PC-3 (cell line): ENCODE data around the gene PPM1D. TPM values are rescaled to one million over a fixed set of nuclear protein-coding genes. Genes with fewer than 3 reads are reported as not detected.

Experiments used
- ATAC-seq: fragments of 200-7000 bp; cut with Tn5 transposase; 2 replicates; pipeline ENCODE4 v1.9.1; 2020; ENCODE audit warnings: mild to moderate bottlenecking, moderate library complexity
- BruUV-seq: library from RNA; stranded (reverse); fragments of 400-500 nt; replicated peaks from 2 replicates; lab custom pipeline; 2021; lab: Mats Ljungman, UMichigan
- CTCF ChIA-PET: fragments of 300-600 bp; sonication (Branson Sonifier 250); formaldehyde crosslinking; loops from one replicate; lab custom pipeline; 2022; ENCODE audit warnings: antibody characterized with exemption; lab: Charles Lee
- POLR2A ChIA-PET: fragments of 300-600 bp; sonication (Branson Sonifier 250); formaldehyde crosslinking; loops from one replicate; lab custom pipeline; 2022; ENCODE audit warnings: antibody characterized with exemption; ENCODE audit not compliant: unreplicated experiment; lab: Charles Lee
- DNase-seq: peaks from one replicate; pipeline ENCODE4 v3.0.0-alpha.2; 2015
- H2AFZ ChIP-seq: fragments of 300-600 bp; sonication (generic); 2 replicates; pipeline ENCODE4 v1.6.0; 2016; ENCODE audit warnings: antibody characterized with exemption, low read length
- H3F3A ChIP-seq: fragments of 300-600 bp; sonication (generic); one replicate; pipeline ENCODE4 v1.6.0; 2017; ENCODE audit warnings: antibody characterized with exemption, low read length, control low read depth, mild to moderate bottlenecking; ENCODE audit not compliant: unreplicated experiment
- H3K27ac ChIP-seq: fragments of 300-600 bp; sonication (generic); 2 replicates; pipeline ENCODE4 v1.5.1; 2016; ENCODE audit warnings: mild to moderate bottlenecking, low read length
- H3K27me3 ChIP-seq: fragments of 300-600 bp; sonication (generic); 2 replicates; pipeline ENCODE4 v1.6.1; 2016; ENCODE audit warnings: low read length, mixed read lengths
- H3K36me3 ChIP-seq: fragments of 300-600 bp; sonication (generic); 2 replicates; pipeline ENCODE4 v1.6.1; 2016; ENCODE audit warnings: low read depth, mixed run types, low read length, mixed read lengths
- H3K4me1 ChIP-seq: fragments of 300-600 bp; sonication (generic); 2 replicates; pipeline ENCODE4 v1.5.1; 2016; ENCODE audit warnings: low read length; ENCODE audit not compliant: insufficient read depth
- H3K4me2 ChIP-seq: fragments of 300-600 bp; sonication (generic); 2 replicates; pipeline ENCODE4 v1.6.0; 2016; ENCODE audit warnings: low read length
- H3K4me3 ChIP-seq: fragments of 300-600 bp; sonication (generic); 2 replicates; pipeline ENCODE4 v1.5.1; 2016; ENCODE audit warnings: mild to moderate bottlenecking, low read length, mixed read lengths
- H3K79me2 ChIP-seq: fragments of 300-600 bp; sonication (generic); 2 replicates; pipeline ENCODE4 v1.6.1; 2017; ENCODE audit warnings: low read length, mixed read lengths
- H3K9ac ChIP-seq: fragments of 300-600 bp; sonication (generic); 2 replicates; pipeline ENCODE4 v1.6.0; 2016; ENCODE audit warnings: mild to moderate bottlenecking, low read length
- H3K9me2 ChIP-seq: fragments of 300-600 bp; sonication (generic); replicated peaks from 2 replicates; pipeline ENCODE4 v1.6.1; 2016; ENCODE audit warnings: mixed run types, low read length, mixed read lengths
- H3K9me3 ChIP-seq: fragments of 300-600 bp; sonication (generic); 2 replicates; pipeline ENCODE4 v1.6.1; 2016; ENCODE audit warnings: low read length, mixed read lengths
- H4K20me1 ChIP-seq: fragments of 300-600 bp; sonication (generic); 2 replicates; pipeline ENCODE4 v1.6.1; 2016; ENCODE audit warnings: low read length, mixed read lengths
- EZH2 ChIP-seq: fragments of 300-600 bp; sonication (generic); IDR thresholded peaks from one replicate; pipeline ENCODE4 v1.6.1; 2017; ENCODE audit warnings: antibody characterized with exemption, mild to moderate bottlenecking, low read length; ENCODE audit not compliant: unreplicated experiment
- EZH2phosphoT487 ChIP-seq: fragments of 300-600 bp; sonication (generic); IDR thresholded peaks from 2 replicates; pipeline ENCODE4 v1.6.1; 2018; ENCODE audit warnings: mild to moderate bottlenecking, antibody characterized with exemption, low read length, borderline replicate concordance
- intact Hi-C: fragments of 100-400 bp; cut with micrococcal nuclease; formaldehyde crosslinking; loops from 2 replicates; pipeline ENCODE4 v1.9.0; 2023
- total RNA-seq: library from RNA; depleted of rRNA; stranded (reverse); fragments of >200 nt; gene quantifications from 2 replicates; pipeline ENCODE4 v1.2.3, GENCODE V29; 2014
- TF ChIP-seq, protein P1 (sequence below): fragments of 300-600 bp; sonication (generic); conservative IDR thresholded peaks from 2 replicates; pipeline ENCODE4 v1.5.1; 2017; ENCODE audit warnings: antibody characterized with exemption, low read depth, mild to moderate bottlenecking, low read length

Gene PPM1D
- total RNA-seq, 1 experiment from 2014 or later, result 8.2 TPM

DNA sequence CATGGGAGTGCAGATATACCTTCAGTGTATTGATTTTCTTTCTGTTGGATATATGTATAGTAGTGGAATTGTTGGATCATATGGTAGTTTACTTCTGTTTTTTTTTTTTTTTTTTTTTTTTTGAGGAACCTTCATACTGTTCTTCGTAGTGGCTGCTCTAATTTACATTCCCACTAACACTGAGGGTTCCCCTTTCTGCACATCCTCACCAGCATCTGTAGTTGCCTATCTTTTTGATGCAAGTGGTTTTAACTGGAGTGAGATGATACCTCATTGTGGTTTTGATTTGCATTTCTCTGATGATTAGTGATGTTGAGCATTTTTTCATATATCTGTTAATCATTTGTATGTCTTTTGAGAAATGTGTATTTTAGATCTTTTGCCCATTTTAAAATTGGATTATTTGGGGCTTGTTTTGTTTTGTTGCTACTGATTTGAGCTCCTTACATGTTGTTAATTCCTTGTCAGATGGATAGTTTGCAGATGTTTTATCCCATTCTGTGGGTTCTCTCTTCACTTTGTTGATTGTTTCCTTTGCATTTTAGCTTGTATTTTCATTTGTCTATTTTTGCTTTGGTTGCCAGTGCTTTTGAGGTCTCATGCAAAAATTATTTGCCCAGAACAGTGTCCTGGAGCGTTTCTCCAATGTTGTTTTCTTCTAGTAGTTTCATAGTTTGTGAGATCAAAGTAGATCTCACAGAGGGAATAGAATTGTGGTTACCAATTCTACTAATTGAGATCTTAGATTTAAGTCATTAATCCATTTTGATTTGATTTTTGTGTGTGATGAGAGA, 52.7 kb downstream of the PPM1D start:
- no peak overlapping the region for H3K9ac ChIP-seq
- BruUV-seq, result no TSS peak
- ATAC-seq, result no peak
- no peak overlapping the region for H3K4me2 ChIP-seq
- intact Hi-C loops, result no loop called here
- H3K36me3 ChIP-seq, result peaks cover 10% of the 10 kb centered on the region; the same call in 1 of the 2 replicates
- H3F3A ChIP-seq, result no peaks in the 10 kb centered on the region
- no peaks in the 10 kb centered on the region for H3K4me1 ChIP-seq
- peaks cover 5% of the 10 kb centered on the region; the same call in 1 of the 2 replicates for H3K79me2 ChIP-seq
- ChIA-PET CTCF (no interaction called here), POLR2A (no interaction called here)
- H3K9me3 ChIP-seq, result no peaks in the 10 kb centered on the region
- H2AFZ ChIP-seq, result no peak overlapping the region
- no peaks in the 10 kb centered on the region for H3K27me3 ChIP-seq
- TF ChIP-seq, protein P1, sequence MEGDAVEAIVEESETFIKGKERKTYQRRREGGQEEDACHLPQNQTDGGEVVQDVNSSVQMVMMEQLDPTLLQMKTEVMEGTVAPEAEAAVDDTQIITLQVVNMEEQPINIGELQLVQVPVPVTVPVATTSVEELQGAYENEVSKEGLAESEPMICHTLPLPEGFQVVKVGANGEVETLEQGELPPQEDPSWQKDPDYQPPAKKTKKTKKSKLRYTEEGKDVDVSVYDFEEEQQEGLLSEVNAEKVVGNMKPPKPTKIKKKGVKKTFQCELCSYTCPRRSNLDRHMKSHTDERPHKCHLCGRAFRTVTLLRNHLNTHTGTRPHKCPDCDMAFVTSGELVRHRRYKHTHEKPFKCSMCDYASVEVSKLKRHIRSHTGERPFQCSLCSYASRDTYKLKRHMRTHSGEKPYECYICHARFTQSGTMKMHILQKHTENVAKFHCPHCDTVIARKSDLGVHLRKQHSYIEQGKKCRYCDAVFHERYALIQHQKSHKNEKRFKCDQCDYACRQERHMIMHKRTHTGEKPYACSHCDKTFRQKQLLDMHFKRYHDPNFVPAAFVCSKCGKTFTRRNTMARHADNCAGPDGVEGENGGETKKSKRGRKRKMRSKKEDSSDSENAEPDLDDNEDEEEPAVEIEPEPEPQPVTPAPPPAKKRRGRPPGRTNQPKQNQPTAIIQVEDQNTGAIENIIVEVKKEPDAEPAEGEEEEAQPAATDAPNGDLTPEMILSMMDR, result no peak
- TF ChIP-seq EZH2phosphoT487, result no peak
- no peak for TF ChIP-seq EZH2
- H3K27ac ChIP-seq, result no peak overlapping the region
- H3K4me3 ChIP-seq, result no peak overlapping the region
- DNase-seq, result no peak
- no peaks in the 10 kb centered on the region for H3K9me2 ChIP-seq
- H4K20me1 ChIP-seq, result no peaks in the 10 kb centered on the region

DNA sequence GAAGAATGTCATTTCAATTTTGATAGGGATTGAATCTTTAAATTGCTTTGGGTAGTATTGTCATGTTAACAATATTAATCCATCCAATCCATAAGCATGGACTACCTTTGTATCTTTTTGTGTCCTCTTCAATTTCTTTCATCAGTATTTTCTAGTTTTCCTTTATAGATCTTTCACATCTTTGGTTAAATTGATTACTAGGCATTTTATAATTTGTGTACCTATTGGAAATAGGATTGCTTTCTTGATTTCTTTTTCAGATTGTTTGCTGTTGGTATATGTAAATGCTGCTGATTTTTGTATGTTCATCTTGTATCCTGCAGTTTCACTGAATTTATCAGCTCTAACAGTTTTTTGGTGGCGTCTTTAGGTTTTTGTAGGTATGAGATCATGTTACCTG, 53.6 kb downstream of the PPM1D start:
- ATAC-seq, result no peak
- intact Hi-C loops, result no loop called here
- Histone ChIP-seq H3K4me1 (no peaks in the 10 kb centered on the region), H3K27ac (no peak overlapping the region), H3K9me3 (no peaks in the 10 kb centered on the region), H3K4me2 (no peak overlapping the region), H3K36me3 (peaks cover 6% of the 10 kb centered on the region; the same call in 1 of the 2 replicates), H3K79me2 (peaks cover 5% of the 10 kb centered on the region; the same call in 1 of the 2 replicates), H2AFZ (no peak overlapping the region), H3K4me3 (no peak overlapping the region), H3F3A (no peaks in the 10 kb centered on the region), H3K27me3 (no peaks in the 10 kb centered on the region), H3K9ac (no peak overlapping the region), H3K9me2 (no peaks in the 10 kb centered on the region), H4K20me1 (no peaks in the 10 kb centered on the region)
- ChIA-PET POLR2A (no interaction called here), CTCF (no interaction called here)
- no TSS peak for BruUV-seq
- TF ChIP-seq EZH2, result no peak
- TF ChIP-seq, protein P1, result no peak
- TF ChIP-seq EZH2phosphoT487, result no peak
- DNase-seq, result no peak

DNA sequence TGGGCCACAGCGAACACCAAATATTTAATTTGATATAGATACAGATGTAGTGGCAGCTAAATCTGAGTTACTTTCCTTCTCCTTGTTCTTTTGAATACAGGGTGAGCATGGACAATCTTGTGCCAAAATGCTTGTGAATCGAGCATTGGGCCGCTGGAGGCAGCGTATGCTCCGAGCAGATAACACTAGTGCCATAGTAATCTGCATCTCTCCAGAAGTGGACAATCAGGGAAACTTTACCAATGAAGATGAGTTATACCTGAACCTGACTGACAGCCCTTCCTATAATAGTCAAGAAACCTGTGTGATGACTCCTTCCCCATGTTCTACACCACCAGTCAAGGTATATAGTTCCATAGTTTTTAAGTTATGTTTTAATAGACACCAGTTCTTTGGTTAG, 56.5 kb downstream of the PPM1D start:
- H3K4me1 ChIP-seq, result no peaks in the 10 kb centered on the region
- no peaks in the 10 kb centered on the region for H3K27me3 ChIP-seq
- intact Hi-C loops, result no loop called here
- peaks cover 5% of the 10 kb centered on the region; the same call in 1 of the 2 replicates for H3K79me2 ChIP-seq
- H3K4me3 ChIP-seq, result no peak overlapping the region
- no peak overlapping the region for H3K9ac ChIP-seq
- no TSS peak for BruUV-seq
- DNase-seq (no peak), ATAC-seq (no peak)
- H3K27ac ChIP-seq, result no peak overlapping the region
- H4K20me1 ChIP-seq, result no peaks in the 10 kb centered on the region
- no peaks in the 10 kb centered on the region for H3K9me3 ChIP-seq
- TF ChIP-seq, protein P1, result no peak
- TF ChIP-seq EZH2, result no peak
- no peak for TF ChIP-seq EZH2phosphoT487
- CTCF ChIA-PET, result no interaction called here
- H2AFZ ChIP-seq, result no peak overlapping the region
- H3K36me3 ChIP-seq, result peaks cover 6% of the 10 kb centered on the region; the same call in 1 of the 2 replicates
- H3K4me2 ChIP-seq, result no peak overlapping the region
- no peaks in the 10 kb centered on the region for H3K9me2 ChIP-seq
- POLR2A ChIA-PET, result no interaction called here
- no peaks in the 10 kb centered on the region for H3F3A ChIP-seq
